GM21526 (cell line): Measurements from ENCODE around the gene SBF2.

ENCODE experiments used
- ATAC-seq: cut with Tn5 transposase; IDR thresholded peaks from one replicate; pipeline ENCODE4 v1.9.1; 2021; ENCODE audit warnings: moderate library complexity; ENCODE audit not compliant: unreplicated experiment, low FRiP score

SBF2 gene

DNA sequence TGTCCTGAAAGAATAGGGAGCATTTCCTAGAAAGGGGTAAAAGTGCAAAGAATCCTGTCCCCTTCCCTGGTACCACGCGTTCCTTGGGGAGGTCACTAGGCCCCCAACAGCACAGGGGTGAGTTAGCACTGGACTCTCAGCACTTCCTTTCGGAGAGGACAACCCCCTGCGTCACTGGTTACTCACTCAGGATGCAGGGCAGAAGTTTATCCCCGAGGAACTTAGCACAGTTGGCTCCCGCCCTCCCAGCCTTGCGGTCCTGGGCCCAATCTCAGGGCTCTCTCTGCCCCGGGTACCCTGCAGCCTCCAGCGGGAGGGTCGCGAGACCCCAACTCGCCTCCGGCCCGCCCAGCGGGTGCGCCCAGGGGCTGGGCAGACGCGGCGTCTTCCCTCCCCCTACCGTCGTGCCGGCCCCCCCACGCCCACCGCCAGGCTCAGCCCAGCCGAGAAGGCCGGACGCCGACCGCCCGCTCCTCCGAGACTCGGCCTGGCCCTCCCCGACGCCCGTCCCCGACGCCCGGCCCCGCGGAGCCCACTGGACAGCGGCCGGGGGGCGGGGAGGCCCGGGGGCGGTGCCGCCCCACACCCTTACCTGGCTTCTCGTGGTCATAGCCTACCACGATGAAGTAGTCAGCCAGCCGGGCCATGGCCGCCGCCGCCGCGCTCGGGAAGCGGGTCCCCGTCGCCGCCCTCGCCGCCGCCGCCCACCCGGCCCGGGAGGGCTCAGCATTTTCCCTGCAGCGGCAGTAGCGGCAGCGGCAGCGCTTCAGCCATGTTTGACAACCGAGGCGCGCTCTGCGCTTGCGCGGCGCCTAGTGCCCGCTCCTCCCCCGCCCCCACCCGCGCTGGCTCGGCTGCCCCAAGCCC is at the start of gene SBF2:
SBF2 (minus strand) TSS at position 797 of the 867 bp plus-strand sequence; CDS start at position 647, 150 bp downstream.
- ATAC-seq, result peak; percentile 51

DNA sequence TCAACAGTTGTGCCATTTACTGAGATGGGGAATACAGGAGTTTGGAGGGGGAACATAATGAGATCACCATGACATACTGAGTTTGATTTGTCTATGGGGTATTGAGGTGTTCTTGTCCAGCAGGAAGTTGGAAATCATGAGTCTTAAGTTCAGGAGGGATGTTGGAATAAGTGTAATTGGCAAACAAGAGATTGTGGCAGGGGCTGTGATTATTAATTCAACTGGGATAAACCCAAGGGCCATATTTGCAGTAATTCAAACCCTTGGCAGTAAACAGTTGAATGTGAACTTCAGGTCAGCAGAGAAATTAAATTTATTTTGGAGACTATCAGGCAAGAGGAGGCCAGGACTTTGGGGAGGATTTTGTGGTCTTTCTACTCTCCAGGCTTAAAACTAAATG is 44.3 kb upstream of the SBF2 start:
- ATAC-seq, result no peak

DNA sequence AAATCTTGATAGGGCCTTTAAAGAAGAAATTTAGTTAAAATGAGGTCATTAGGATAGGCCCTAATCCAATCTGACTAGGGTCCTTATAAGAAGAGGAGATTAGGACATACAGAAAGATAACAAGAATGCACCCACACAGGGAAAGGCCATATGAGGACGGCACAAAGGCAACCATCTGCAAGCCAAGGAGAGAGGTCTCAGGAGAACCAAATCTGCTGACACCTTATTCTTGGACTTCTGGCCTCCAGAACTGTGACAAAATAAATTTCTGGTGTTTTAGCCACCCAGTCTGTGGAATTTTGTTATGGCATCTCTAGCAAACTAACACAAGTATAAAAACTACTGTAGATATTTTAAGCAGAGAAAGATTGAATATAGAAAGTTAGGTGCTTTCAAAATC is 39.5 kb upstream of the SBF2 start:
- ATAC-seq, result no peak

DNA sequence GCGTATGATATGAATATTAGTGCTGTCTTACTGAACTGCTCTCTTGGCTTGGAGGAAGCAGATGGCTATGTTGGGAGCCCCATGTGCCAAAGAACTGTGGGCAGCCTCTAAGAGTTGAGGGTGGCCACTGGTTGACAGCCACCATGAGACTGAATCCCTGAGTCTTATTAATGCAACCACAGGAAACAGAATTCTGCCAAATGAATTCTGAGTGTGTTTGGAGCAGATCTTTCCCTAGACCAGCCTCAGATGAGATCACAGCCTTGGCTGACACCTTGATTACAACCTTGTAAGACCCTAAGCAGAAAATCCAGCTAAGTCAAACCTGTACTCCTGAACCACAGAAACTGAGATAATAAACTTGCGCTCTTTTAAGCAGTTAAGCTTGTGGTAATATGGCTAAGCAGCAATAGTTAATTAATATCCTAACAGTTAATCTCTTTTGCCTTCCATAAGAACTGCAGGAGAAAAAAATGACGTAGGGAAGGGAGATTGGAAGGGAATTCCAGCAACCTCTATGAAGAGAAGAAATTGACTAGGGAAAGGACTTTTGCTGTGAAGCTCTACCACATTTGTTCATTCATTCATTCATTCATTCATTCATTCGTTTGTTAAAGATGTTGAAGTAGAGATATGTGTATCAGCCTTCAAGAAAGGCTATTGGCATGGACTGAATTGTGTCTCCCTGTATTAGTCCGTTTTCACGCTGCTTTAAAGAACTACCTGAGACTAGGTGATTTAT is 37.7 kb upstream of the SBF2 start:
- ATAC-seq, result no peak

DNA sequence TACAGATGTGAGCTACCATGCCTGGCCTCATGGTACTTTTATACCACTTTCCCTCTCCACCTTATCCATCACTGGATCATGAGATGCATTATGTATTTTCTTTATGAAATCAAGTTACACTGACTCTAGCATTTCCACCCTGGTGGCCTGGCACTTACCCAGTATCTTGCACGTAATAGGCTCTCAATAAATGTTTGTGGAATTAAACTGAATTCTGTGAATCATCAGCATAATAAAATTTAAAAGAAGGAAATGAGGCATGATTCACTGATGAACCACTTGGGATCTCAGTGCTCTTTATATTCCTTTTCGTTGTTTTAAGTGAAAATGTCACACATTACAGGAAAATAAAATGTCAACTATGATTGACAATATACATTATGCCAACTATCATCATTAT is 35.9 kb upstream of the SBF2 start:
- ATAC-seq, result no peak

DNA sequence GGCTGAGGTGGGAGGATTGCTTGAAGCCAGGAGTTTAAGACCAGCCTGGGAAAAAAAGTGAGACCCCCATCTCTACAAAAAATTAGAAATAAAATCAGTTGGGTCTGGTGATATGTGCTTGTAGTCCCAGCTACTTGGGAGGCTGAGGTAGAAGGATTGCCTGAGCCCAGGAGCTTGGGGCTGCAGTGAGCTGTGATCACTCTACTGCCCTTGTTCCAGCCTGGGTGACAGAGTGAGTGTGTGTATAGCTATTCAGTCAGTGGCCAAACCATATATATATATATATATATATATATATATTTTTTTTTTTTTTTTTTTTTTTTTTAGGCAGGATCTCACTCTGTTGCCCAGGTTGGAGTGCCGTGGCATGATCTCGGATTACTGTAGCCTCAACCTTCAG is 35.3 kb upstream of the SBF2 start:
- no peak for ATAC-seq

DNA sequence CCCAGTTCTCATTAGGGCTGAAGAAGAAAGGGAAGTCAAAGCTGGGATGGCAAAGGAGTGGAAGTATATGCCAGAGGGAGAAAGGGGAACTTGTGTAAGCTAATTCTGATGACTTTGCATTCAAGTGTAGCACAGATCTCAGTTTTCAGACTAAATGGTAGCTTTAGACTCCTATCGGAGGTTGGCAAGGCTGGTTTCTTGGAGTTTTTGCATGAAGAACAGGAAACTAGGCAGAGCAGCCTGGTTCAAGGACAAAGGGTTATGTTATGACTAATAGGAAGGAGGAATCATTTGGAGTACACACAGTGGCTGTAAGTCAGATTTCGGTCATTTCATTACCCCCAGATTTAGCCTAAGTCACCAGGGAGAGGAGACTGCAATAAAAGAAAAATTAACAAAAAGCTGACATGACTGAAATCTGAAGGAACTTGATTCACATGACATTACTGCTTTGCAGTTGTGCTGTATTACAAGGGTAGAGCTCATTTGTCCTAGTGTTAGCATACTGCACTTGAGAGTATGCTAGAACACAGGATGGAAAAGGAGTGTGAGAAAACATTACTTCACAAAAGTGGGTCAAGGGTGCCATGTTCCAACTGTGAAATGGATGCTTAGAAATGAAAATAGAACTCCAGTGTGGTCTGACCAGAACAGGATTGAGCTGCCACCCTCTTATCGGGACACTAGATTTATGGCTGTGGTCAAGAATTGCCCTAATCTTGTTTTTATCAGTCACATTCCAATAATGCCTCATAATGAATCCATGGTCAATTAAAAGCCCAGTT is 34.5 kb upstream of the SBF2 start:
- ATAC-seq, result no peak

DNA sequence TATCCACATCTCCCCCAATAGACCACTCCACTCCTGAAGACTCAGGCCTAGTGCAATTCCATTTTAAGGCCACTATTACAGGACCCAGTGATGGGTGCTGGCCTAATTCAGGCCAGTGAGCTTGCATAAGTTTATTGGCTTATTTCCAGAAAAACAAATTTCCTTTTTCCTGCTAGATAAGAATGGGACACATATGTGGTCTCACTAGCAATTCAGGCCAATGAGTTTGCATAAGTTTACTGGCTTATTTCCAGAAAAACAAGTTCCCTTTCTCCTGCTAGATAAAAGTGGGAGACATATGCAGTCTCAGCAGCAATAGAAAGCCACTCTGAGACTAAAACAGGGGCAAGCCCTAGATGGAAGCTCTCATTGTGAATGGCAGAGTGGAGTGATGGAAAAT is 33.2 kb upstream of the SBF2 start:
- no peak for ATAC-seq

DNA sequence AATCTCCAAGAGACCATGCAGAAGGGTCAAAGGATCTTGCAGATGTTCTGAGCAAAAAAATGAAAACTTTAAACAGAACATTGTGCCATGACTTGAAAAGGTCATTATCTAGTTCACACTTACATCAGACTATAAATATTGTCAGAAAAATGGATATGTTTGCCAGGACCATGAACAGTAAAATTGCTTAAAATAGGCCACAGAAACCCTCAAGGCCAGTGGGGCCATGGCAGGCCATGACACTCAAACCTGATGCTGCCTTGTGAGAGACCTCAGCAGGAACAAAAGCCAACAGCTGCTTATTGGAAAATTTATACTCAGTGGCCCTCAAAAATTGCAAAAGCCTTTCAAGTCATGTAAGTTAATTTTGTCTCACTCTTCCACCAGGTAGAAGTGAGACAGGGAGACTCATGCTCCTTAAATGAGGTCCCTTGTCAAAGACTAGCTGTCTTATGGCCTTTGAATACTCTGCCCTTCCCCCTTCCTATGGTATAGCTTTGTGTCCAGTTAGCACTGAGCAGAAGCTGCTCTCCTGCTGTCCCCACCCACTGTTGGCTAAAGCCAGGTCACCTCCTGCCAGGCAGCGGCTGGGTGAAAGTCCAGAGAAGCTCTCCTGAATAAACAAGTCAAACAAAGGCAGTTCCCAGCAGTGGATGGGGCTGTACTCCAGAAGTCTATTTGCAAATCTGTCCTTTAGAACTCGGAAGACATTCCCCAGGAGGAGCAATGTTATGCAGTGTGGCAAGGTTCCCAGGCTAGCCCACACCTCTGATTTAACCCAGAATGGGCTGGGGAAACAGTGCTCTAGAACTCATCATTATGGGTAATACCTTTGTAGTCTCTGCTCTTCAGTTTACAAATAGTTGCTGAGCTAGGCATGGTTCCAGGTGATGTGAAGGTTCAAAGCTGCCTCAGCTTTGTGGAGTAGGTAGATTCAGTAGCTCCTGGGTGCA is 32.3 kb upstream of the SBF2 start:
- ATAC-seq, result no peak

DNA sequence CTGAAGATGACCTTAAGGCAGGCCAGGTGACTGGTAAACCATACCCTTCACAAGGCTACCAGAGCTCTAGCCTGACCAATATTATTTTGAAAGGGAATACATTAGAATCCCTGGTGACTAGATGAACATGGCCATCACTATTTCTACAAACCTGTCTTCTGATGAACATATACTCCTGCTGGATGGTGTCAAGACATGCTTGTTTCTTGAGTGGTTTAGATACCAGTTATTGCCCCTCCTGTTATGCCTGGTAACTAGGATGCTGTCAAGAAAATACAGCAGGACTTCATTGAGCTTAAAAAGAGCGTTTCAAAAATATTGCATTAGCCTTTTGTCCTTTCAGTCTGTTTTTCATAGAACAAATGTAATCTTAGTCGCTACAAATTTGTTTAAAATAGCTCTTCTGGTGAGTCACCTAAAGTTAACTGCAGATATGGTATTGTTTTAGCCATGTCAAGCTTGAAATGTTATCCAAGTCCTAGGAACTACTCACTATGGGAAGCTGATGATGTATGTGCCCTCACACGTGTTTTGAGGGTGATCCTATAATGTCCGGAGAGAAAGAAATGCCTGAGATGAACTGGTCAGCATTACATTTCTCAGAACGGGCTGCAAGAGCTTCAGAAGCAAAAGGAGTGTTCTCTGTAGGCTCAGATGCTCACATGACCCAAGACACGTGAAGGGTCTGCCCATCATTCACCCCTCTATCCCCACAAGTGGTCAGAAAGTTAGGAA is 31.4 kb upstream of the SBF2 start:
- ATAC-seq, result no peak

DNA sequence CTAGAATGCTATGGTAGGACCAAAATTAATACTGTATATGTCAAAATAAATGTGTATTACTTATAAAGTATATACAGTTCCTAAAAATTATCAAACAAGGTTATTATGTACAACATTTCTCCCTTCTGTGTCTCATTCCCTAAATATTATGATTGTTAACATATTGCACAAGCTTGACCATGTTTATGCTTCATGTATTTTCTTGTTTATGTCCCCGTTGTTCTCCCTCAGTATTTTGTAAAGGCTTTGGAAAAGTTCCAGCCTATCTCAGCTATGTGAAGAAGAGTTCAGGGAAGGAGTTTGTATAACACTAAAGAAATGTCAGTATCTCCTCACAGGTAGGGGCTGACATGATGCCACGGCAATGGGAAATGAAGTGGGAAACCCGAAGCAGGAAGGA is 30.5 kb upstream of the SBF2 start:
- no peak for ATAC-seq

DNA sequence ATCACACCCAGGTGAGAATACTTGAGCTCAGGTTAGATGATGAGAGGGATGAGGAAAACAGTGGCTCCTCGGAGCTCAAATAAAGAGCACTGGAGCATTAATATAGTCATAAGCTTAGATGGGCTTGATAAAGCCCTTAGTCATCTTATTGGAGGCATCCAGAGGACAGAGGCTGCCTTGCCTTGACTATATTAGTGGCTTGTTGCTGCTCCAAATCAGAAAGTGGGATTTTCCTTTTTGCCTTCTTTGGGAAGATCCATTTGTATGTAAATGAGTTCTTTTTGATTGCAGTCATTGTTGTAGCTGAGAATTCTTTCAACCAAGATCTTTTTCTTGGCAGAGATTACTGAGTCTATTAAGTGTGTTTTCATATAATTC is 29.8 kb upstream of the SBF2 start:
- ATAC-seq, result no peak

DNA sequence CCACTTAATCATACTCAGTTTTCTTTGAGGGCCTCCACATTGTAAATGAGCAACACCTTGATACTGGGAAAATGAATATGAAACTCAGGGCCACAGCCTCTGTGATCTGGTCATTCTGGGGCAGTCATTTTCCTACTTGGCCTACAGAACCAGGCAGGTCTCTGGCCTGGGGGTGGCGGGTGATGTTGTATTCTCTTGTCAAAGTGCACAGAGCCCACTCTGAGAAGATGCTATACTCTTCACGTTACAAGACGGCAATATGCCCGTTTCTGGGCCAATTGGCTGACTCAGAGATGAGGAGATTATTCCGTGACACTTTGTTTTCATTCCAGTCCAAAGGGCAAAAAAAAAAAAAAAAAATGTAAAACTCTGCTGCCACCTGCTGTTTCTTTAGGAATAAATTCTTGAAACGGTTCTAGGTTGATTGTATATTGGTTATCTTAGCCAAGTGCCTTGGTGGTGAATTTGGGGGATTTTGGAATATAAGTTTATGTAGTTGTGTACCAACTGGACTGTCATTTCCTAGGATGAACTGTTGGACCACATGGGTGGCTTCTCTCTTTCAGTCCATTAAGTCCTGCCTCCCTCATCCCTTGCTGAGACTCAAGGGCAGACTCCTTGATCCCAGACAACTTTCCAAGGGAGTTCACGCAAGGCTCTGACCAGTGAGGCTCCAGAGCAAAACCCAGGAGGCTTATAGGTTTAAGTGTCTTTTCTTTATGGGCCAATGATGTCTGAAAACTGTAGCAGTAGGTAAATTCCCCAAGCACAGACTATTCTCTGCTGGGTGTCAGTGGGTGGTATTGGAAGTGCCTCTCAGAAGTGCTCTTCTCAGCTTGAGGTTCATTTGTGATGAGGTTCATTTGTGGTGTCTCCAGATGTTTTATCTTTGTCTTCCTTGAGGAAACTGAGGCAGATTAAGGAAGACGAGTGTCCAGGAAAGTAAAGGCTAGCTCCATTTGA is 29.1 kb upstream of the SBF2 start:
- peak; percentile 54 for ATAC-seq

DNA sequence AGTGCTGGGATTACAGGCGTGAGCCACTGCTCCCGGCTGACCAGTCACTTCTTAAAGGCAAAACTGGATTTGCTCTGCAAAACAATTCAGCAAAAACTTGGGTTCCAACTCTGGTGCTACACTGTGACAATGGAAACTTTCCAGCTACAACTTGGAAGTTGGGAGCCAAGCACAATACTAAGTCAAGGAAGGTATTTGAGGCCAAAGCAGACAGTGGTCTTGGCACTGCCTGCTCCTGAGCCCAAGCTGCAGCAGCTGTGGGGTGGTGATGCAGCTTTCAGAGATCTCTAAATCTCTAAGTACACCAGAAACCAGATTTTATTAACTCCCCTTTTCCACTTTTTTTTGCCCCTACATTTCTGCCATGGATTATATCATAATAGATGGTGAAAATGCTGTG is 28.4 kb upstream of the SBF2 start:
- no peak for ATAC-seq

DNA sequence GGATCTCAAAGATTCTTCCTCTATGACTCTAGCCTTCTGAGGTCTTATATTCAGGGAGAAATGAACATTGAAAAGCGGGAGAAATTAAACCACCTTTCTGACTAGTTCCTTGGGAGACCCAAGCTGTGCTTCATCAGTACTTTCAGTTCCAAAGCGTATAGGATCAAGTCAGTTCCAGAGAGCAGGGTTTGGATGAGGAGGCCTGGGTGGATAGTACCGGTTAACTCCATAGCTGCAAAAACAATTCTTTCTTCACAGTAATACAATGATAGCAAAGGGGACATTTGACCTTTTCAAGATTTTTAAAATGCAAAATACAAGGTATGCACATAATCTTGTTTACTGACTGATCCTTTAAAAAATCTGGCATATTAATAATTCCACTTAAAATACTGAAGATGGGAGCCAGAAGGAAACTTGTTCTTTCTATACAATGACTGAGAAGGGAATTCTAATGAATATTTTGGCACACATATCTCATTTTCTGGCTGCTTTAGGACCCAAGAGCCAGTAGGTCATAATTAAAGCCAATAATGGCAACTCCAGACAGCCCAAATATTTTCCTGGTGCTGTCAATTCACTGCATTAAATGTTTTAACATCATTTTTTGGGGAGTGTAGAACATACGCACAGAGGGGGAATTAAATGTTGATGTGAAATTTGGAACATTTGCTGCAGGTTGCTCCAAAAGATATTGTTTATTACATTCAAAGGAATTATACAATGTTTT is 26.9 kb upstream of the SBF2 start:
- ATAC-seq, result no peak

DNA sequence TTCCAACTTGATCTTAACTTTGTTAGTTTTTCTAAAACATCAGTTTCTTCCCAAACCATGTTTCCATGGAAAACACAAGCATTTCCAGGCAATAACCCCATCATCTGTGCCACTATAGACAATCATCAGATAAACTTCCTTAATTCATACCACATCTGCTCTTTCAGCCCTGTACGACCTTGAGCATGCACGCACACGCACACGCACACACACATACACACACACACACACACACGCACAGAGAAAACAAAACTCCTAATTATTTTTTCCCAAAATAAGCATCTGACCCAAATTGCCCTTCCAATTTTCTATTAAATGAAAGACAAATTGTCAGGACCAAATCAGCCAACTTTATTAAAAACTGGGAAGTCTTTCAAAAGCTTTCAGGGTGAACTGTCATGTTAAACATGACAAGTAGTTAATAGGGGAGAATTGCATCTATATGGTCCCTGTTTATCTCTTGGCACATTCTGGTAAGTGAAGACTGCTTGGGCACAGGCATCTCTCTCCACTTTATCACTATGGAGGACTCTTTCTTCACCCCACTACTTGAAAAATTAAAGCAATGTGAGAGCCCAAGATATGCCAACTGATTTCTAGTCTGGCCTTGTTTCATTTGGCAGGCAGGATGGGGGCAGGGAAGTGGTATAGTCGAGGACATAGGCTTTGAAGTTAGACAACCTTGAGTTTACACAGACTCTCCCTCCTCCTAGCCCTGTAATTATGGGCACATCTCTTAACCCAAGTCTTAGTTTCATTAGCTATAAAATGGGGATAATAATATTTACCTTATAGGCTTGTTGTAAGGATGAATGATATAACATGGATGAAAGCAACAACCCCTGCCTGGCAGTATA is 25.9 kb upstream of the SBF2 start:
- no peak for ATAC-seq

DNA sequence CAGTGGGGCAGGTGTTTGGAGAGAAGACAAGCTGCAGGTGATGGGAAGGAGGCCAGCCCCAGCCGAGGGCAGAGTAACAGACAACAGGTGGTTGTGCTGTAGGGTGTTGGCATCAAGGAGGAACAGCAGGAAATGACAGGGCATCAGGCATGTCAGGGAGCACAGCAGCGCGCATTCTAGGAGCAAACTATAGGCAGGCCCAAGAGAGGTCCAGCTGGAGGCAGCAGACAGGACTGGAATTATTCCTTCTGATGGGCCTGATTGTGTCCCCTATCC is 24.4 kb upstream of the SBF2 start:
- no peak for ATAC-seq
